Heart right ventricle (tissue), 16 donors: ENCODE measurements around the gene LMOD1. TPM values are rescaled to one million over a fixed set of nuclear protein-coding genes. Genes with fewer than 3 reads are reported as not detected.

ENCODE experiments used
- ATAC-seq, 8 donors: fragments of 200-7000 bp; cut with Tn5 transposase; one replicate each; pipeline ENCODE4 v1.9.1; 2020; ENCODE audit warnings: mild to moderate bottlenecking in 8 of 8, moderate library complexity in 8 of 8, moderate number of reproducible peaks in 1 of 8
- DNase-seq, 2 donors: peaks; one replicate each; pipeline ENCODE4 v3.0.0-alpha.2; 2020
- H3K27ac ChIP-seq, 10 donors: fragments of 200-600 bp; sonication (generic) in 2 of 10; one replicate each; pipeline versions ENCODE4 v1.5.0 to v1.8.0; 2020 to 2022; ENCODE audit warnings: mild to moderate bottlenecking in 3 of 10
- H3K27me3 ChIP-seq, 7 donors: fragments of 200-600 bp; one replicate each; pipeline ENCODE4 v1.8.0; 2021 to 2022; ENCODE audit warnings: mild to moderate bottlenecking in 2 of 7
- H3K36me3 ChIP-seq, 9 donors: fragments of 200-600 bp; sonication (generic) in 1 of 9; one replicate each; pipeline versions ENCODE4 v1.5.0 to v1.8.0; 2020 to 2022; ENCODE audit warnings: mild to moderate bottlenecking in 2 of 9
- H3K4me1 ChIP-seq, 9 donors: fragments of 200-600 bp; sonication (generic) in 1 of 9; one replicate each; pipeline versions ENCODE4 v1.5.0 to v1.8.0; 2020 to 2022; ENCODE audit warnings: mild to moderate bottlenecking in 4 of 9
- H3K4me3 ChIP-seq, 10 donors: fragments of 200-600 bp; sonication (generic) in 2 of 10; one replicate each; pipeline versions ENCODE4 v1.5.0 to v1.8.0; 2020 to 2022; ENCODE audit warnings: mild to moderate bottlenecking in 7 of 10, moderate library complexity in 2 of 10
- H3K9me3 ChIP-seq, 11 donors: fragments of 200-600 bp in 10 of 11; sonication (generic) in 2 of 11; one replicate each; pipeline versions ENCODE4 v1.5.0 to v1.8.0; 2013 to 2022; ENCODE audit warnings: mild to moderate bottlenecking in 2 of 11, control low read depth in 1 of 11, moderate library complexity in 1 of 11
- CTCF ChIP-seq, 9 donors: fragments of 200-600 bp; sonication (generic) in 2 of 9; IDR thresholded peaks; one replicate each; pipeline versions ENCODE4 v1.5.0 to v1.8.0; 2021 to 2022; ENCODE audit warnings: antibody characterized with exemption in 9 of 9, mild to moderate bottlenecking in 5 of 9, moderate library complexity in 1 of 9
- WGBS, 2 donors: extraction: QIAGEN DNeasy Blood & Tissue Kit; methylation state at CpG; one replicate each; pipeline ENCODE4 v1.1.7; 2013; ENCODE audit warnings: inconsistent platforms in 1 of 2; 5-methylcytosine and 5-hydroxymethylcytosine counted together
- intact Hi-C, 10 donors: fragments of 100-400 bp; cut with DNase I; formaldehyde crosslinking; loops; one replicate each; pipeline versions ENCODE4 v1.11.1 to v1.14.2; 2022
- polyA plus RNA-seq, 2 donors: library from polyadenylated mRNA; stranded (reverse); fragments of 200-250 nt; gene quantifications; one replicate each; pipeline ENCODE4 v1.2.3, GENCODE V29; 2013
- total RNA-seq, 10 donors: library from RNA; stranded (reverse); fragmentation: NEBNext Ultra II Directional in 3 of 10; extraction: Animal tissue kit (Norgen Biotek cat#: 25700) in 3 of 10; gene quantifications; one replicate each; pipeline versions ENCODE4 v1.2.1 to v1.2.4, GENCODE V29; 2021 to 2023
- donor health status: Arrhythmogenic right ventricular cardiomyopathy.
- donor health status: ischemic (EF 13 %, LVEDD 7.1; RV severe dilation, severe dysfunction).
- donor health status: healthy with polysubstance abuse.
- donor health status: DM: no; HTN: yes; CAD: no.
- donor health status: DM: no; HTN: no; CAD: no.
- donor health status: ischemic (EF 25% LVEDD 6.9; RV normal size, moderate dysfunction).
- donor health status: ischemic (EF 25% LVEDD 5.7; RV mildly dilated, moderate dysfunction).
- donor health status: healthy.
- donor health status: DM: yes; HTN: yes; CAD: no.
- donor health status: Ischemic cardiomyopathy.
- donor health status: ischemic (EF 35%, LVEDD 5.7; RV mildly dilated, moderate dysfunction).
- donor health status: nonischemic (EF 11% LVEDD 7.7; RV severe dilation, severe dysfunction).
- donor health status: DM: yes; HTN: yes; CAD: no.
- donor health status: PGD.
- donor health status: ischemic (EF 29% LVEDD 5.4; RV normal size, mild dysfunction).
- donor health status: nonischemic (EF 23%, LVEDD 6.1; RV moderate dilation, normal function).

LMOD1 gene
- total and polyA plus RNA-seq, 12 donors = 3.6 to 22.7 (median 9.8) TPM

- Histone ChIP-seq H3K4me1 (peaks cover 3 to 27% (median 16%) of the 10 kb centered on the region in 9 donors), H3K27ac (peak within 1 kb of the TSS; percentile 30 to 91 (median 84)), H3K4me3 (peak within 1 kb of the TSS; percentile 66 to 94 (median 82)), H3K27me3 (no peaks in the 10 kb centered on the region), H3K36me3 (peaks cover 0 to 34% (median 24%) of the 10 kb centered on the region in 9 donors), H3K9me3 (no peaks in the 10 kb centered on the region)
- peak in 2 of 9 donors; percentile 7 to 14 for TF ChIP-seq CTCF (IDR thresholded peaks at IDR 0.05)
- WGBS, 2 donors = 0 to 1% methylated on average over 43 of the region's 43 CpGs
- ATAC-seq (peak; percentile 99 to 100 (median 100)), DNase-seq (peak; percentile 94 to 97)
- intact Hi-C loops = loop anchor here in 2 of 10 donors (5.0 kb wide), 2 partner anchors 58 to 78 kb away; no protein-coding TSS in a partner anchor
These were observed 8.8 kb upstream of the LMOD1 start, which contains the start of gene TIMM17A for GRCh38 chr1:201955009-201955728. Gene TIMM17A (plus strand): TSS chr1:201955503. CDS start chr1:201955527, 24 bp downstream.

GRCh38 chr1:201954263-201955008 is 8.1 kb upstream of the LMOD1 start:
- peaks cover 0 to 27% (median 17%) of the 10 kb centered on the region in 9 donors for H3K36me3 ChIP-seq
- DNase-seq = no peak
- peaks cover 3 to 27% (median 16%) of the 10 kb centered on the region in 9 donors for H3K4me1 ChIP-seq
- ATAC-seq = peak in 3 of 8 donors; percentile 2 to 15 (median 7)
- intact Hi-C loops = loop anchor here in 3 of 10 donors (5.0 kb wide), 3 partner anchors 42 to 77 kb away; no protein-coding TSS in a partner anchor
- peak overlapping the region; percentile 21 to 94 (median 82) for H3K4me3 ChIP-seq
- H3K27ac ChIP-seq = peak overlapping the region; percentile 30 to 91 (median 84)
- no peaks in the 10 kb centered on the region for H3K27me3 ChIP-seq
- 55% methylated on average over 24 of the region's 24 CpGs for WGBS, 2 donors
- no peak for TF ChIP-seq CTCF (IDR thresholded peaks at IDR 0.05)
- no peaks in the 10 kb centered on the region for H3K9me3 ChIP-seq

GRCh38 chr1:201949491-201949890 is 3.1 kb upstream of the LMOD1 start:
- no peak for TF ChIP-seq CTCF (IDR thresholded peaks at IDR 0.05)

GRCh38 chr1:201947697-201948008 is 1.3 kb upstream of the LMOD1 start:
- DNase-seq (no peak), ATAC-seq (no peak)
- Histone ChIP-seq H3K4me1 (peaks cover 0 to 28% (median 6%) of the 10 kb centered on the region in 9 donors), H3K36me3 (no peaks in the 10 kb centered on the region), H3K27me3 (peaks cover 0 to 42% (median 4%) of the 10 kb centered on the region in 7 donors), H3K9me3 (no peaks in the 10 kb centered on the region), H3K4me3 (no peak overlapping the region), H3K27ac (peak overlapping the region in 6 of 10 donors; percentile 1 to 78 (median 68))
- 60% methylated on average over 3 of the region's 3 CpGs for WGBS, 2 donors
- intact Hi-C loops = loop anchor here in 5 of 10 donors (2.0 to 10.0 kb wide), 4 partner anchors 35 to 53 kb away; no protein-coding TSS in a partner anchor
- no peak for TF ChIP-seq CTCF (IDR thresholded peaks at IDR 0.05)

More at GRCh38 chr1:201949491-201949890, 3.1 kb upstream of the LMOD1 start:
- H3K27ac ChIP-seq = peak overlapping the region in 6 of 10 donors; percentile 7 to 61 (median 38)
- H3K4me3 ChIP-seq = no peak overlapping the region
- no peaks in the 10 kb centered on the region for H3K9me3 ChIP-seq
- H3K4me1 ChIP-seq = peaks cover 0 to 25% (median 6%) of the 10 kb centered on the region in 9 donors
- intact Hi-C loops = loop anchor here in 5 of 10 donors (2.0 to 10.0 kb wide), 4 partner anchors 37 to 55 kb away; no protein-coding TSS in a partner anchor
- ATAC-seq (no peak), DNase-seq (no peak)
- H3K27me3 ChIP-seq = peaks cover 0 to 39% (median 0%) of the 10 kb centered on the region in 7 donors
- no peaks in the 10 kb centered on the region for H3K36me3 ChIP-seq
